Thyroid gland (tissue), 4 donors: Measurements from ENCODE around the gene PTPRG.

ENCODE experiments used
- CTCF ChIP-seq, 6 experiments: fragments of 200-600 bp in 3 of 6; fragments of 450-650 bp in 3 of 6; sonication (generic) in 3 of 6; IDR thresholded peaks; one replicate each; pipeline ENCODE4 v1.5.1; 2016 to 2019; ENCODE audit warnings: antibody characterized with exemption in 6 of 6, mild to moderate bottlenecking in 2 of 6, inconsistent platforms in 1 of 6, moderate library complexity in 1 of 6
- POLR2A ChIP-seq, 2 donors: fragments of 450-650 bp; IDR thresholded peaks; one replicate each; pipeline ENCODE4 v1.6.1; 2017; ENCODE audit warnings: antibody characterized with exemption in 2 of 2, mild to moderate bottlenecking in 2 of 2, moderate library complexity in 1 of 2

- TF ChIP-seq CTCF (IDR thresholded peaks at IDR 0.05) (no peak), POLR2A (IDR thresholded peaks at IDR 0.05) (no peak)
Observed at GRCh38 chr3:62246094-62246493, 684.7 kb downstream of the PTPRG start.
